Peyer's patch (tissue), 4 donors: ENCODE results near the gene ARHGAP30.

Experiments
- POLR2A ChIP-seq, 2 donors: fragments of 450-650 bp; IDR thresholded peaks; one replicate each; pipeline ENCODE4 v1.5.1; 2017; ENCODE audit warnings: antibody characterized with exemption in 2 of 2, mild to moderate bottlenecking in 2 of 2, moderate library complexity in 2 of 2
- TF ChIP-seq, protein P1 (sequence below), 6 experiments: fragments of 450-650 bp in 4 of 6; fragments of 200-600 bp in 2 of 6; sonication (generic) in 1 of 6; IDR thresholded peaks; one replicate each; pipeline ENCODE4 v1.5.1; 2017 to 2019; ENCODE audit warnings: antibody characterized with exemption in 6 of 6, mild to moderate bottlenecking in 3 of 6, moderate library complexity in 1 of 6

DNA sequence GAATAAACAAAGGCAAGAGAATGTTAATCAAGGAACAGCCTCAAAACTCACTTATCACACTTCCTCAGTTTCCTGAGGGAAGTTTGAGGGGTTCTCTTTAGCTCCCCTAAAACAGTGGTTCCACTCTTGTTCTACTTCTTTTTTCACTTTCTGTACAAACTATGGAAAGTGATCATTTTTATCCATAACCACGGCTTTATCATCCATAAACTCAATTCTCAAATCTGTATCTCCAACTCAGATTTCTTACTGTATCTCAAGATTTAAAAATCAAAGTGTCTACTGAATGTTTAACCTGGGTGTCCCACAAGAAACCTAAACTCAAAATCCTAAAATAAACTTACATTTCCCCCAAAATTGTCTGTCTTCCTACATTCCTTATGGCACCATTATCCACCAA is 44.2 kb upstream of the ARHGAP30 start:
- TF ChIP-seq, protein P1, sequence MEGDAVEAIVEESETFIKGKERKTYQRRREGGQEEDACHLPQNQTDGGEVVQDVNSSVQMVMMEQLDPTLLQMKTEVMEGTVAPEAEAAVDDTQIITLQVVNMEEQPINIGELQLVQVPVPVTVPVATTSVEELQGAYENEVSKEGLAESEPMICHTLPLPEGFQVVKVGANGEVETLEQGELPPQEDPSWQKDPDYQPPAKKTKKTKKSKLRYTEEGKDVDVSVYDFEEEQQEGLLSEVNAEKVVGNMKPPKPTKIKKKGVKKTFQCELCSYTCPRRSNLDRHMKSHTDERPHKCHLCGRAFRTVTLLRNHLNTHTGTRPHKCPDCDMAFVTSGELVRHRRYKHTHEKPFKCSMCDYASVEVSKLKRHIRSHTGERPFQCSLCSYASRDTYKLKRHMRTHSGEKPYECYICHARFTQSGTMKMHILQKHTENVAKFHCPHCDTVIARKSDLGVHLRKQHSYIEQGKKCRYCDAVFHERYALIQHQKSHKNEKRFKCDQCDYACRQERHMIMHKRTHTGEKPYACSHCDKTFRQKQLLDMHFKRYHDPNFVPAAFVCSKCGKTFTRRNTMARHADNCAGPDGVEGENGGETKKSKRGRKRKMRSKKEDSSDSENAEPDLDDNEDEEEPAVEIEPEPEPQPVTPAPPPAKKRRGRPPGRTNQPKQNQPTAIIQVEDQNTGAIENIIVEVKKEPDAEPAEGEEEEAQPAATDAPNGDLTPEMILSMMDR (IDR thresholded peaks at IDR 0.05), result no peak
- TF ChIP-seq POLR2A (IDR thresholded peaks at IDR 0.05), result no peak
